GM18520 (cell line): Measurements from ENCODE around the gene FNDC11.

Experiments
- ATAC-seq: cut with Tn5 transposase; IDR thresholded peaks from one replicate; pipeline ENCODE4 v1.9.1; 2021; ENCODE audit not compliant: unreplicated experiment

FNDC11 gene

DNA sequence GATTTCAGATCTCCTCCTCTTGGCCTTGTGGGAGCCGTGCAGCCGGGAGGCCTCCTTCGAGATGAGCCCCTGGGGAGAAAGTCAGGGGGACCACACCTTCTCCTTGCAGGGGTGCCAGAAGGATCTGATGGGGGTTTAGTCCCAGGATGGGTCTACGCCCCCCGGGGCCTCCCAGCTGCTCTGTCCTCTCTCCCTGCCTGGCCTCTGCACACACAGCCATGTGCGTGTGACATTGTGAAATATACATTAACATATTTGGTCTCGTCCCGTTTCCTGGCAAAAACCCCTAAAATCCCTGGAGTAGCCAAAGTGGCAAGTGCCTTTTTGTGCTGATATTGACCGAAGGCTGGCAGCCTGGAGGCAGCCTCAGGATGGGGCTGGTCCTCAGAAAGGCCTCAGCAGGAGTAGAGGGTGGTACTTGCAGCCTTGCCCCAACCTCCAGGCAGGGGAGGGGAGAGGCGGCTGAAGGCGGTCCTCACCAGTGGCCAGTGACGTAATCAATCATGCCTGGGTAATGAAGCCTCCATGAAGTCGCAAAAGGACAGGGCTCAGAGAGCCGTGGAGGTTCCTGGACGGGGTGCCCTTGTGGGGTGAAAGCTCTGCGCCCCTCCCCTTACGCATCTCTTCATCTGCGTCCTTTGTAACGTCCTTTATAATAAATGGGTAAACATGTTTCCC is 25.2 kb downstream of the FNDC11 start:
- ATAC-seq, result no peak

DNA sequence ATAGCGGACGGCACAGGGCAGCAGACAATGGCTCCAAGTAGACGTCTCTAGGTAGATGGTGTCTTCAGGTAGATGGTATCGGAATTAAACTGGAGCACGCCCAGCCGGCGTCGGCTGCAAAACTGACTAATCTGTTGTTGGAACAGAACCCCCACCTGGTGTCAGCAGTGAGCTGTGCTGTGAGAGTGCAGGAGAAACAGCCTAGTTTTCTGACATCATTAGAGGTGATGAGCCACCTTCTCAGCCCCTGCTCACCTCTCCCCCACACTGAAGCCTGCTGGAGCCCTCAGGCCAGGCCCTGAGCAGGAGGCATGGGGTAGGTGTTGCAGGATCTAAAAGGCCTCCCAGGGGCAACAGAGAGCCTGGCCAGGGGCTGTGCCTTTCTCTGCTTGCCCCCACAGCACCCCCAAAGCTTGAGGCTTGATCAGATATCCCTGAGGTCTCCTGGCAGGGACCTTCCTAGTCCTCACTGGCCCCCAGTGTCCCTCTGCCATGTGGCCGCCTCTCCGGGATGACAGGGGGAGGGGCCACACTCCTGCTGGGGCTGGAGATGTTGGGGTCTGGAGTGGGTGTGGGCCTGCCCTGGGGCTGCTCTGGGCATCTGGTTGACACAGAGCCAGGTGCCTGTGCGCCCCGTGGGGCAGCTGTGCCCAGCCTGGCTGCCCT is 27.0 kb downstream of the FNDC11 start:
- ATAC-seq, result no peak

DNA sequence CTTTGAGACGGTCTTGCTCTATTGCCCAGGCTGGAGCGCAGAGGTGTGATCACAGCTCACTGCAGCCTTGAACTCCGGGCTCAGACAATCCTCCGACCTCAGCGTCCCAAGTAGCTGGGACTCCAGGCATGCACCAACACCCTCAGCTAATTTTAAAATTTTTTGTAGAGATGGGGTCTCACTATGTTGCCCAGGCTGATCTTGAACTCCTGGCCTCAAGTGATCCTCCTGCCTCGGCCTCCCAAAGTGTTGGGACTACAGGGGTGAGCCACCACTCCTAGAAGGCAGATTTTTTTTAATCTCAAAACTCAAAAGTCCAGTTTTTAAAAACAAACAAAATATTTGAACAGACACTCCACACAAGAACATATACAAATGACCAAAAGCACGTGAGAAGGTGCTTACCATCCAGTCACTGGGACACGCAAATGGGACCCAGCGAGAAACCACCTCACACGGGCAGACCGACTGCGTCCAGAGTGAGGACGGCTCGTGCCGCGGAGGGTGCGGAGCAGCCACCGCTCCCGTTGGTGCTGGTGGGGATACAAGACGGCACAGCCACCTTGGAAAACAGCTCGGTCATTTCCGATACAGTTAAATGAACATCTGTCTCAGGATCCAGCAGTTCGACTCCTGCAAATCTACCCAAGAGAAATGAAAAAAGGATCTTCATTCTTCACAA is 28.6 kb downstream of the FNDC11 start:
- ATAC-seq, result no peak

DNA sequence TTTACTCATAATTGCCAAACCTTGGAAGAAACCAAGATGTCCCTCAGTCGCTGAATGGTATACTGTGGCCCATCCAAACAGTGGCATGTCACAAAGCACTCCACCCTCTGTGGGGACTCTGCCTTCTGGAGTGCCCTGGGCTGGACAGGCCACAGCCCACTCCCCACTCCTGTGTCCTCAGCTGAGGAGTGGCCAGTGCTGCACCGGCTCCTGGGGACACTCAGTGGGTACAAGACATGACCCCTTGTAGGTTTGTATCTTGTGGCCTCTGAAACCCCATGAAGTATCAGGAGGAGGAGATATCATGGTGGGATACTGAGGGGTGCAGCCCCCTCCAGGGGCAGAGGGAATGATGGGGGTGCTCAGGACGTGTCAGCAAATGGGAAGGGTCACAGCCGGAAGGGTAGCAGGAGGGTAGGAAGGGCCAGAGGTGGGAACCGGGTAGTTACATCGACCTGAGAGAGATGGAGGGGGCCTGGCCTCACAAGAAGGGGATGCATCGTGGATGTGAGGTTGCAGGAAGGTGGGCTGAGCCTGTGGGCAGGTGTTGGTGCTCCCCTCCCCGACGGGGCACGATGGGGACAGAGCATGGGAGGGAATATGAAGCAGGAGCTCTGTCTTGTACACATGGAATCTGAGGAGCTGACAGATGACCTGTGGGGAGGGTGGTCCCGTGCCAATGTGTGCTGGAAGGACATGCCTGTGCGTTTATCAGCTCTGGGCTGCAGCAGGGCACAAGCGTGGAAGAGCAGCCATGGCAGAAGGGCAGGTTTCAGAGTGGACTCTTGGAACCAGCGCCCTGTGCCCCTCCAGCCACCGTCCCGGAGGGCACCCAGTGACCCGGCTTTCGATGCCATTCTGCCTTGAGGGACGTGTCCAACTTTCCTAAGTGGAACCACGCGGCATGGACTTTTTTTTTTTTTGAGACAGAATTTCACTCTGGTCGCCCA is 31.9 kb downstream of the FNDC11 start:
- ATAC-seq, result no peak

DNA sequence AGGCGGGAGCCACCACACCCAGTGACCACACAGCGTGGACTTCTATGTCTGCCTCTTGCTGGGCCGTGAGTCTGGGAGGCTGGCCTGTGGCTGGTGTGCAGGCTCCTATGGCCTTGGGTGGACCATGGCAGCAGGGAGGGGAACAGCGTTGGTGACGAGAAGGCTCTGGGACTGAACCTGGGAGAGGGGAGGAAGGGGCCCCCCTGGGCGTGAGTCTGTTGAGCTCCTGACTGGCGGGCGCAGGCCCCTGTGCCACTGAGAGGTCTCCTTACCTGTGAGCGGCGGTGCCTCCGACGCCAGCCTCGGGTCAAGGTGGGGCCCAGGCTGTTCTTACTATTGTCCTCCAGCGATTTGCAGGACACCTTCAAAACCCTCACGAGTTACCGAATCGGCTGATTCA is 32.8 kb downstream of the FNDC11 start:
- ATAC-seq, result no peak

DNA sequence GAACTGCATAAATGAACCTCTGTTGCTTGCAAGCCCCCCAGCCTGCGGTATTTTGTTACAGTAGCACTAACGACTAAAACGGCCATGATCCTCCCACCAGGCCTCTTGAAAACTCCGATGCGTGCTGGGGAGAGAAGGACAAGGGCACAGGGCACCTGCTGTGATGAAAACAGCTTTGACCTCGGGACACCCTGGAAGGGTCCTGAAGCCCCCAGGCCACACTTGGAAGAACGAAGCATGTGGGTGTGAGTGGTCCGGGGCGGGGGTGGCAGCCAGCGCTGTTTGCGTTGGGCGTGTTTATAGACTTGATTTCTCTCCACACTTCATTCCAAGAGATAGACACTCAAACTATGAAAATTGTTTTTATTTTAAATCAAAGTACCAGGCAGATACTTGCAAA is 33.3 kb downstream of the FNDC11 start:
- ATAC-seq, result no peak

- no peak for ATAC-seq
Observed at GRCh38 chr20:63587776-63588591, 34.0 kb downstream of the FNDC11 start.

DNA sequence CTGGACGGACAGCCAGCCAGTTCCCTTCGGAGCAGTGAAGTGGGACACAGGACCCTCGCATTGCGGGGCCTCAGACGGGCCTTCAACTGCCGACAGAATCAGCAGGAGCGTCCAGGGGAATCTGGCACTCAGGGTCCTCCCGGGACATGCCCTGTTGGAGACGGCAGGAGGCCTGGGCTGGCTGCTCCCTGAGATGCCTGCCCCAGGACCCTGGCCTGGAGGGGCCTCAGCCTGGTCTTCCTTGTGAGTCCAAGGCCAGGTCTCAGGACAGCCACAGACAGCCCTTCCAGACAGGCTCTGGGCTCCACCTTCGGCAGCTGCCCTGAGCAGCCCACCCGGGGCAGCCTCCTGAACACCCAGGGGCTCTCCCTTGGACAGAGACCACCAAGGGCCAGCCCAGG is 34.7 kb downstream of the FNDC11 start:
- no peak for ATAC-seq

GRCh38 chr20:63589261-63590217 is 35.6 kb downstream of the FNDC11 start:
- no peak for ATAC-seq

- no peak for ATAC-seq
Observed at GRCh38 chr20:63590218-63591146, 36.5 kb downstream of the FNDC11 start.

DNA sequence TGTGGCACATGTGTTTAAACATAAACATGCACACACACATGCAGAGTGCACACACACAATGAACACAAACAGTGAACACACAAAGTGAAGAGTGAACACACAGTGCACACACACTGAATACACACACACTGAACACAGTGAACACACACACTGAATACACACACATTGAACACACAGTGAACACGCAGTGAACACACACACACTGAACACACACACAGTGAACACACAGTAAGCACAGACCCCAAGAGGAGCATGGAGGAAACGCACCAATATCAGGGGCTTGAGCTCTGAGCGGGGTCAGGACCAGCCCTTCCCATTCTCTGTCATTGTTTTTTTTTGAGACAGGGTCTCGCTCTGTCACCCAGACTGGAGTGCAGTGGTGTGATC is 37.2 kb downstream of the FNDC11 start:
- no peak for ATAC-seq

DNA sequence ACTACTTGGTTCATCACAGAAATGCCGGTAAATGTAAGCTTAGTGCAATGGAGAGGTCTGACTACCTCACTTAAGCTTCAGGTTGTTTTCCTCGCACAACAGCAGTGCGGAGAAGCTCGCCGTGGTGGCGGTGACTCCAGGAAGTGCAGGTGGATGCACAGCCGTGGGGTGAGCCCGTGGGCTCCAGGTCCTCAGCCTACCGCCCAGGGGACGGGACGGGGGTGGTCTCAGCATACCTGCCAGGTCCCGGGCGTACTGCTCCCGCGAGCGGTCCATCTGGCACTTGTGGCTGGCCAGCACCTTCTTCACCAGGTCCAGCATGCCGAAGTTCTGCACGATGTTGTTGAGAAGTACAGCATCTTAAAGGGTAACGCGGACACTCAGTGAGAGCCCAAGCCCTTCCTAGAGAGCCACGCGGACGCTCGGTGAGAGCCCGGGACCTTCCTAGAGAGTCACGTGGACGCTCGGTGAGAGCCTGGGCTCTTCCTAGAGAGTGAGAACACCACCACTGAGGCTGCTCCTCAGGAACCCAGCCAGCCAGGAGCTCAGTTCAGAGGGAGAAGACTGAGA is 37.9 kb downstream of the FNDC11 start:
- no peak for ATAC-seq

DNA sequence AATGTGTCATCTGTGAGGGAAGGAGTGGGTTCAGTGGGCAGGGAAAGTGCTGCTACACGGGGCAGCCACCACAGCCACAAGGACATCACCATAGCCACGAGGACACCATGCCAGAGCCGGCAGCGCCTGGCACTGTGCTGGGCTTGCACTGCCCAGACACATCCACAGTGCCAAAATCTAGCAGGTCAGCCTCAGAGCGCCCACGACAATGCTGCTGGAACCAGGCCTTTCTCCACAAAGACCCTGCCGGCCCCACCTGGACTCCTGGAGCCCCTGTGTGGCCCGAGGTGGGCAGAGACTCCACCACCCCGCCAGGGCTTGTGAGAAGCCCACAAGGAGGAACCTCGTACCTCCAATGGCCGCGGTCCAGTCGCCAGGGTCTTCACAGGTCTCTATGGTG is 38.7 kb downstream of the FNDC11 start:
- no peak for ATAC-seq

DNA sequence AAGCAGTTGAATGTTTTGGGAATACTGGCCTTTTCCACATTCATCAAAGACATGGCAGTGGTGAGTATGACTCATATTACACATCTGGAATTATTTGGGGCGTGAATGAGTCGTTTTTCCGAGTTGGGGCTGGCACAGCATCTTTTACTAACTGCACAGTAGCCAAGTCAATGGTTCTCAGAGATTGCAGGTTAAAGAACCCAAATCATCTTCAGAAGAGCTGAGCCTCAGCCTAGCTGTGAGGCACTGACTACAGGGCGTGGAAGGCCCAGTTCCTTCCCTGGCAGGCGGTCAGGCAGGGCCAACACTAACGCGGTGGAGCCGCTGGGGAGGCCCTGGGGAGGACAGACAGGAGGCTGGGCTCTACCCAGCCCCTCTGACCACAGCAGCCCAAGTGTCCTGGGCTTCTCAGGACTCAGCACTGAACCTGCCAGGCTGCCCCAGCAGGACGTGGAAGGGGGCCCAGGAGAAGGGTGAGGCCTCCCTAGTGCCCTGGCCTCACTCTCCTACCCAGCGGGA is 40.1 kb downstream of the FNDC11 start:
- ATAC-seq, result no peak

- no peak for ATAC-seq
Observed at GRCh38 chr20:63595416-63596127, 41.6 kb downstream of the FNDC11 start.

- no peak for ATAC-seq
Observed at GRCh38 chr20:63596423-63596822, 42.5 kb downstream of the FNDC11 start.
